Activated CD8-positive, alpha-beta memory T cell treated with anti-CD3 and anti-CD28 coated beads, Interleukin-2, amount 50 U/mL, for 1 hour (primary cell): ENCODE measurements around the gene CBARP.
A peak's percentile ranks its signal among the peaks of the same experiment; 100 is the strongest.

Experiments used
- DNase-seq: peaks from one replicate; pipeline ENCODE4 v3.0.0-alpha.2; 2020; ENCODE audit errors: extremely low read depth

CBARP gene

DNA sequence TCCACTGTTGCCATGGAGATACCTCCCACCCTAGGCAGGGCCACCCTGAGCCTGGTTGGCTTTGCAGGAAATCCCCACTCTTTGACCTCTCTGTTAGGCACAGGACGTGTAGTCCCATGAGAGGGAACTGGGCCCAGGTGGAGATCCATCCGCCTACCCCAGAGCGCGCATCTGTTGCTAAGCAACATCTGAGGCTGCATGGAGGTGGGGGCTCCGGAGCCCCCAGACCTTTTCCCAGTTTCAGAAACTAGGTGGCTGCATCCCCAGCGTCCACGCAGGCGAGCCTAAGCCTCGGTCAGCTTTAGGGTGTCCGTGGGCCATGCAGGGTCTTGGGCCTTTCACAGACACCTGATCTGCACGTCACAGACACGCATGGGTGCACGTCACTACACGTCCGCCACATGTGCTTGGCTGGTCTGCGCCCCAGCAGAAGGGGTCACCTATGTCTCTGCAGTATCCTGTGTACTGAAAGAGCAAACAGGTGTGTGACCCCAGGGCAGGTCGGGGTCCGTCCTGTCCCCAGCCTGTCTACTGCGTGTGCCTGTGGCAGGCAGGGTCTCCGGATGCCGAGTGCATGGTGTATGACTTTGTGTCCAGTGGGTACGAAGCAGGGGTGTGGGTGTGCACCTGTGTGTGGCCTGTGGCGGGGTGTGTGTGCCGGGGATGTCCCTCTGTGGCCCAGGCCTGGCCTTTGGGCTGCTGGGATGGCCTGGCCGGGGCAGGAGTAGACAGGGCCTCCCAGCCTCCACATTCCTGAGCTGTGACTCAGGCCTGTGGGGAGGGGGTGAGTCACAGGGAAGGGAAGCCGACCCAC is 27.2 kb upstream of the CBARP start:
- DNase-seq, result no peak

DNA sequence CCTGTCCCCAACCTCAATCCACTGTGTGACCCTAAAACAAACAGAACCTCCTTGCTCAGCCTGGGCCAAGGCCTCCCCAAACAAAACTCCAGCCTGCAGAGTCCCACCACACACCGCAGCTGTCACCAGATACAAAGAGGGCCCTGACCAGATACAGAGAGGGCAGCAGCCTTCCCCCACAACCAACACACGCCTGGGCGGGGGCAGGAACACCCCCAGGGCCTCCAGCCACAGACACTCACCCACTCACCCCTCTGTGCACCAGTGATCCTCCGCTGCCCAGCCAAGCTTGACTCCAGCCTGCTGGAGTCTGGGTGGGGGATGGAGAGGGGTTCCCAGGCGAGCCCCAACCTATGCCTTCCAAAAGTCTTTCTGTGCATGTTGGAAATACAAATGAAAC is 25.4 kb upstream of the CBARP start:
- no peak for DNase-seq

DNA sequence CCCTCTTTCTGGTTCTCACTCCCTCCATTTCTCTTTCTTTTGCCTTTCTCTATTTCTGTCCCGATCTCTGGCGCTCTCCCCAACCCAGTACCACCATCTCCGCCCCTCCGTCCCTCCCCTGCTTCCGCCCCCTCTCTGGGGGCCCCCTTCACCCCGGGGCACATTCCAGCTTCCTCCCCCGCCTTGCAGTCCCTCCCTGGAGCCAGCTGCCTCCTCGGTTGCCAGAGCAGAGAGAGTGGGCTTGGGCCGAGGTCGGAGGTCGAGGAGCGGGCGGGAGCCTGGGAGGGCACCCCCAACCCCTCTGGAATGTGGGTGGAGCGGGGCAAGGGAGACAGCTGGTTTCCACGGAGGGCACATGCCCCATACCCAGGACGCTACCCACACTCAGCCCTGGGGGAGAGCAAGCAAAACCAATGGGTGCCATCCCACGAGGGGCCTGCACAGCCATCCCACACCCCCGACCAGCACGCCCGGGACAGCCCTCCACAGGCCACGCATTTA is 24.9 kb upstream of the CBARP start:
- DNase-seq, result no peak

DNA sequence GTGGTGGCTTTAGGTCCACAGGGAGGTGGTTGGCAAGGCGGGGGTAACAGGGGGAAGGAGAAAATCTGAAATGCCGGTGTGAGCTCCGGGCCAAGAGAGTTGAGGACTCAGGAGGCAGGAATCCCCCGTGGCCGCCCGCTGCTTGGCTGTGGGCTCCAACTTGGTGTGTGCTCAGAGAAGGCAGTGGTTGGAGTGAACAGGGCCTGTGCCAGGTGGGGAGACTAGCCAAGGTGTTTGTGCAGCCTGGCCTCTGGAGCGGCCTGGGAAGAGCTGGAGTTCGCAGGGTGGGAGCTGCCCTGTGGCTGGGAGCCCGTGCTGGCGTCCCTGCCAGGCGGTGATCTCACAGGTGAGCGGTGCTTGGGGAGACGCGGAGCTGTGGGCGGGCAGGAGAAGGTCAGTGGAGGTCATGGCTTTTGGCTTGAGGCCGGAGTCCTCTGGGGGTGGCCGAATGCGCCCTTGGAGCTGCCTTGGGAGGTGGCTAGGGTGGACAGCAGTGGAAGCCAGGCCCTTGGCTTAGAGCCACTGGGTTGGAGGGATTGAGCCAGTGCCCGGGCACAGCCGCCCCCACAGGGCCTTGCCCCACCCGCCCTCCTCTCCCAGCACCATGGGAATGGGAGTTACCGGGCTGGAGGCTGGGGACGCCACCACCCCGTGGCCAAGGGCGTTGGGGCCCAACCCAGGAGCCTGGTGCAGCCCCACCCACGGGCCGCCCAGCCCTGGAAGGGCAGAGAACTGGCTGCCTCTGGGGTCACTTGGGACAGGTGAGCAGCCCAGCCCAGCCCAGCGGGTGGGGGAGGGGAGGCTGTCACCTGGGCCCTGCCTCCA is 24.2 kb upstream of the CBARP start:
- DNase-seq, result no peak

DNA sequence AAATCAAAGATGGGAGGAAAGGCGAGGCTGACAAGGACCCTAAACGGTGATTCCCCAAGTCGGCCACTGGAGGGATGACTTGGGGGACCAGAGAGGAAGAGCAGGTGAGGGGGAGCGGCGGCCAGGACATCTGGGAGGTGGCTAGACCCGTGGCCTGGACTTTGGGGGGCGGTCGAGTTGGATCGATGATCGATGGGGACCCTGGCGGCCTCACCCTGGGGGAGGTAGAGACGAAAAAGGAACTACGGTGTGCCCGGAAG is 23.7 kb upstream of the CBARP start:
- DNase-seq, result no peak

DNA sequence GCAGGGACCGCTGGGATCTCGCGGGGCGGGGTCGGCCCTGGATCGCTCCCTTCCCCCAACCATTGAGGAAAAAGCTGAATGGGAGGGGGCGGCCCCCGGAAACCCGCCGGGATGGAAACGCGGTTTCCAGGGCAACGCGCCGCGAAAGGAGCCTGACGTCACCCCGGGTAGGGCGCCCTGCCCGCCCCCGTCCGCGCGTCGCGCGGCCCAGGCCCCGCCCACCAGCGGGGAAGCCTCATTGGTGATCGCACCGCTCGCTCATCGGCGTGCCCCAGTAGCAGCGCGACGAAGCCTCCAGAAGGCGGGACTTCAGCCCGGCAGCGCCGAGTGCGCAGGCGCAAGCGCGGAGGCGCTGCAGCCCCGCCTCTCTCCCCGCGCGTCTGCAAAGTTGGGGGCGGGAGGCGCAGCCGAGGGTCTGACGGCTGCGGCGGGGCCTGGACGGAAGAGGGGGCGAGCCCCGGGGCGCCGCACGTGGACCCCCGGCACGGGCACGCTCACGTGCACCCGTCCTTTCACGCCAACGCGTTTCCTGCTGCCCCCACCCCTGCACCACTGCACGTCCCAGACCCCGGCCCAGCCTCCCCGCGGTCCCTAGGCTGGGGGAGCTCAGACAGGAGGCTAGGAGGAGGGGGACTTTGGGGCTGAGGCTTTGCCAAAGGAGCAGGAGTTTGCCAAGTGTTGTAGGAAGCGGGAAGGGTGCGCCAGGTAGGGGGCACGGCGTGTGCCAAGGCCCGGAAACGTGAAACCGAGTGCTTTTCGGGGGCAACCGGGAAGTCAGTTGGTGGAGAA is 23.1 kb upstream of the CBARP start:
- peak; percentile 94 for DNase-seq

DNA sequence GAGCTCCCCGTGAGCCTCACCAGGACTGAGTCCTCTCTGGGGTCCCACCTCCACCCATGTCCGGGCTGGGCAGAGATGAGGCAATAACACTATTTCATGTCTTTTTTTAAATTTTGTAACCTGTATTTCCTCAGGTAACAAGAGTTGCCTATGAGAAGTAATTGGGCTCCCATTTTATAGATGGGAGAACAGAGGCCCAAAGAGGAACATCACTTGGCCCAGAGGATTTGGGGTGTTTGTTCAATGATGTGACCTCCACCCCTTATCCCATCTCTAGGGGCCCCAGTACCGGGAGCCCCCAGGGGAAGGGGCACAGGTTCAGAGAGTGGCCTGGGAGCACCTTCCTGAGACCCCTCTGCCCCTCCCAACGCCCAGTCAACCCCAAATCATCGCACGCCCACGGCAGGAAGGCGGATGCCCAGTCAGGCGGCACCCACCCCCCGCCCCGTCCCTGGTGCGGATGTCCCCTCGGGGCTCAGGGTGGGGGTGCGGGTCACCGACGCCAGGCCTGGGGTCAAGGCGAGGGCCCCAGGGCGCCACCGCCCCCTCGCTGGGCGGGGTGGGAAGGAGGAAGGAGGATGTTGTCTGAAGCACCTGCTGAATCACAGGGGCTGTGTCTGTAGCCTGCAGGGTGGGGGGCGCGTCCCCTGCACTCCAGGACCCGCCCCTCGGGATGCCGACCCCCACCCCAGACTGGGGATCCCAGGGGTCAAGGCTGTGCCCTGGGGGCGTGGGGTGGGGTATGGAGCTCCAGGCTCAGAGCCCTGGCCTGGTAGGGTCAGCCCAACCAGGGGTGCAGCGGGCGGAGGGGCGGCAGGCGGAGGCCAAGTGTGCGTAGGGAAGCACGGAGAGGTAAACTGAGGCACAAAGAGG is 22.3 kb upstream of the CBARP start:
- DNase-seq, result no peak

DNA sequence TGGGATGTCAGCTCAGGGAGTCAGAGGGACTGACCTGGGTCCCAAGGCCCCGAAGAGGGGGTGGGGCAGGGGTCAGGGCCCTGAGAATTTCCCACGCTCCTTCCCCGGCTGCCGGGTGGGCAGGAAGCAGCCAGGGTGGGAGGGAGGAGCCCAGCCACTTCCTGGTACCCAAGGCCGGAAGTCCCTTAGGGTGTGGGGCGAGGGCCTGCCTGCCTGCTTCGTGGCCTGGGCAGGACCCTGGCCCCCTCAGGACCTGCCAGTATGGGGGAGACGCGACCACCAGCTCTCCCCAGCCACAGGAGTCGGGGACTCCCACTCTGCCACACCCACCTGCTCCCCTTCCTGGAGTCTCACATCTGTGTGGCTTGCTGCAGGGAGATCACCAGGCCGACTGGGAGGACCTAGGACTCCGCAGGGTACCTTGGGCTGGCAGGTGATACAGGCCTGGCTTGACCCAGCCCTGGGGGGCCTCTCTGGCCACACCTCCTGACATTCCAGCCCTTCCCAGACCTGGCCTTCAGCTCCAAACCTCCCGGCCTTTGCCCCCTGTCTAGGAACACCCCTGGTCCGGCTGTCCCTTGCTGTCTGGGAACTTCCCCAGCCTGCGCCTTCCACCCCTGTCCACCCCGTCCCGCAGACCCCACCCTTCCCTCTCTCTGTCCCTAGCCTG is 21.5 kb upstream of the CBARP start:
- no peak for DNase-seq

DNA sequence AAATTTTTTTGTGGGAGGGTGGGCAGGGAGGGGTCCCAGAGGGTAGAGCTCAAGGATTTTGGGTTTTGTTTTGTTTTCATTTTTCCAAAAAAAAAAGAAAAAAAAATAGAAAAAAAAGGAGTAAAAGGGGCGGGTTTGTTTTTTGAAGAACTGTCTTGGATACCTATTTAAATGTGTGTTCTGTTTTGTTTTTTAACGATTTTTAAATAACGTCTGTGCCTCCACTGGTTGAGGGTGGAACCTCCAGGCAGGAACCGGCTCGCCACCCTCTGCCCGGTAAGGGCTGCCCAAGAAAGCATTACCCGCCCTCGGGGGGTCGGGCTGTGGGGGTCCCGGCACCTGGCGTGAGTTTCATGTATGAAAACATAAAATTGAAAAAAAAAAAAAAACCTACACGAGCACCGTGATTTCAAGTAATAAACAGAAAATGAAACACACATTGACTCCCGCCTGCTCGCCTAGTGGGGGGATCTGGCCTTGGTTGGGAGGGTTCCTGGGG is 21.0 kb upstream of the CBARP start:
- DNase-seq, result no peak

DNA sequence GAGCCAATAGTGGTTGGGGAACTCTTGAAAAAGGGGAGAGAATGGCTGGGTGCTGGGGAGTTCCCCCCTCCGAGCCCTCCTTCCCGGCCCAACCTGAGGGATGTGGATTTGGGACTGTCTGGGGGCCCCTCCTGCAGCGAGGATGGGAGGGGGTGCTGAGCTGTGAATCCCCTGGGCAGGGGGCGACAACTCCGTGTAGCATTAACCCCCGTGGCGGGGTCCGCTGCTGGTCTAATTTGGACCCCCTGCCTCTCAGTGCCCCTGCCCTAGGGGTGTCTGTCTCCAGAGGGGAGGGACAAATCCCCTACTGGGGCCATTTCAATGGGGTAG is 20.3 kb upstream of the CBARP start:
- DNase-seq, result no peak

DNA sequence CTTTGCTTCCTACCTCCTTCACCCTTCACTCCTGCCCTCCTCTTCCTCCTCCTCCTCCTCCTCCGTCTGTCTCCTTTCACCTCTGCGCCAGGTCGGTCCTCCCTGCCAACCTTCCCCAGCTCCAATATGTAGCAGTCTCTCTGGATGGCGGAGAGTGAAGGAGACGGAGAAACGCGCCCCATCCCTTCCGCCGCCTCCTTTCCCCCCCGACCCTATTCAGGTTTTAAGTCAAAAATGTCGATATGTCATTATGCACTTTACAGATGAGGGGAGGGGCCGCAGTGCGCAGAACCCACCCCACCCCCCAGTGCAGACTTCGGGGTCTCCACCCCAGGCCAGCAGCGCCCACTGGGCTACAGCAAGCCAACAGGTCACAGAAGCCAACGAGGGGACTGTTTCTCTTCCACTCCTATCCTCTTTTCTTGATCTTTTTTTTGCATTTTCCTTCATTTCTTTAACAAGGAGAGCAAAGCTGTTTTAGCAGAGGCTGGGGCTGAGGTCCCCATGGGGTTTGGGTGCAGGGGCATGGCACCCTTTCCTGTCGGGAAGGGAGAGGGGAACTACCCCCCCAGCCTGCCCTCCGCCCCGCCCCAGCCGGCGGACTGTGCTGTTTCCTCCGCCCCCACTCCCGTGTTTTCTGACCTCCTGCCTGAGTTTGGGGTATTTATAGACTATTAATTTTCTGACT is 19.8 kb upstream of the CBARP start:
- DNase-seq, result no peak

DNA sequence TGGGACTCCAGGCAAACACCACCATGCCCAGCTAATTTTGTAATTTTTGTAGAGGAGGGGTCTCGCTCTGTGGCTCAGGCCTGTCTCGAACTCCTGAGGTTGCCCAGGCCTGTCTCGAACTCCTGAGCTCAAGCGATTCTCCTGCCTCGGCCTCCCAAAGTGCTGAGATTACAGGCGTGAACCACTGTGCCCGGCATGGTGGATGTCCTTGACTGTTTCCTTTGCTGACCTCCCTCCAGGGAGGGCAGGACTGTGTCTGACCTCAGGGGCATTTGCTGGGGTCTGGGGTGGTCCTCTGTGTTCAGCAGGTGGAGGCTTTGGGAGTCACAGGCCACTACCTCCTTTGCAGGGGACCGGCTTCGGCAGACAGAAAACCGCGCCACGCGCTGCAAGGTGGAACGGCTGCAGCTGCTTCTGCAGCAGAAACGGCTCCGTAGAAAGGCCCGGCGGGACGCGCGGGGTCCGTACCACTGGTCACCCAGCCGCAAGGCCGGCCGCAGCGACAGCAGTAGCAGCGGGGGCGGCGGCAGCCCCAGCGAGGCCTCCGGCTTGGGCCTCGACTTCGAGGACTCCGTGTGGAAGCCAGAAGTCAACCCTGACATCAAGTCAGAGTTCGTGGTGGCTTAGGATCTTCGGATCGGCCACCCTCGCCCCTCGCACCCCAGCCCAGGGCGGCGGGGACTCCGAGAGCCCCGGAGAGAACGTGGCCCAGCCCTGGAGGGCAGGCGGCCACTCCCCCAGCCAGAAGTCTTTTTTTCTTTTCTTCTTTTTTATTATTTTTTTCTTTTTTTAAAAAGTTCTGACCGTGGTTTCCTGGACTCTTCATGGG is 19.1 kb upstream of the CBARP start:
- no peak for DNase-seq

DNA sequence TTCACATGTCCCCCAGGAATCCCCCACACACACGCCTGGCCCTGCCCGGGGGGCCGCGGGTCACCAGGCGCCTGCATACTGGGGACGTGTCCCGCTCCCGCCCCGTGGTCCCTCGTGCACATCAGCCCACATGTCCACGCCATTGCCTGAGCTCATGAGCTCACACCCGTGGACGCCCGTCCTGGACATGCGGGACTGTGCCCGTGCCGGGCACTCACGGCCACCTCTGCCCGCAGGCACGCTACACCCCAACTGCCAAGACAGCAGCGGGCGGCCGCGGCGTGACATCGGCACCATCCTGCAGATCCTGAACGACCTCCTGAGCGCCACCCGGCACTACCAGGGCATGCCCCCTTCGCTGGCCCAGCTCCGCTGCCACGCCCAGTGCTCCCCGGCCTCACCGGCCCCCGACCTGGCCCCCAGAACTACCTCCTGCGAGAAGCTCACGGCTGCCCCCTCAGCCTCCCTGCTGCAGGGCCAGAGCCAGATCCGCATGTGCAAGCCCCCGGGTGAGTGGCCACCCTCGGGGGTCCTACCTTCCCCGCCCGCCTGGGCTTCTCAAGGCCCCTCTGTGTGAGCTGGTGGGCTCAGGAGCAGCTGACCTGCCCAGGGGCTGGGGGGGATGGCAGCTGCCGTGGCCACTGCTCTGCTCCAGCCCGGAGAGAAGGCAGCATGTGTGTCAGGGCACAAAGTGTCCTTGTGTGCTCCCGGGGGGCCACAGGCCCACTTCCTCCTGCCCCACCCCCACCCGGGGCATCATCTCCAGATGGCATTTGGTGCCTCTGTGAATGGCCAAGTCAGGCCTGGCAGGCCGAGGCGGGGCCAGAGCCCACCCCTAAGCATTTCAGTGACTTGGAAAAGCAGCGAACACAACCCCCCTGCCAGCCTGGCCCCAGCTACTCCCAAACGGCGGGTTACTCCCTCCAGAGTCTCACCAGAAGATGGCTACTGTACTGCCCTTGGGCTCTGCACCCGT is 17.7 kb upstream of the CBARP start:
- DNase-seq, result no peak

DNA sequence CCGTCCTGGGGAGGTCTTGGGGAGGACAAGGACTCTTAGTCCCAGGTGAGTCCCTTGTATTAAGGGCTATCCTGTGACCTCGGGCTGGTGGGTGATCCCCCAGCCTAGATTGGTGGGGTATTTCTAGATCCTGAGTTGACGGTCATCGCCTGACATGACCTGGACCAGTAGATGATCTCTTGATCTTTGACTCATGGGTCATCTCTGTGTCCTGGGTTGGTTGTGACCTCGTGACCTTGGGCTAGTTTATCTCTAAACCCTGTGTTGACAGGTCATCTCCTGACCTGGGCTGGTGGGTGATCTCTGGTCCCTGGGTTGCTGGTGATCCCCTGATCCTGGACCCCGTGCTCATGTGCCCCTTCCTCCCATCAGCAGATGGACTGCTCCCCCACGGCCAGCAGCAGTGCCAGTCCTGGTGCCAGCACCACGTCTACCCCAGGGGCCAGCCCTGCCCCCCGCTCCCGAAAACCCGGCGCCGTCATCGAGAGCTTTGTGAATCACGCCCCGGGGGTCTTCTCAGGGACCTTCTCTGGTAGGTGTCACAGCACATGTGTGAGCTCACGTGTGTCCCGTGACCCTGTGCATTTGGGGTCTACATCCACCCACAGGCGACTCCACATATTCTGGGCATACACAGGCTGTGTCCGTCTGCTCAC is 16.9 kb upstream of the CBARP start:
- no peak for DNase-seq

DNA sequence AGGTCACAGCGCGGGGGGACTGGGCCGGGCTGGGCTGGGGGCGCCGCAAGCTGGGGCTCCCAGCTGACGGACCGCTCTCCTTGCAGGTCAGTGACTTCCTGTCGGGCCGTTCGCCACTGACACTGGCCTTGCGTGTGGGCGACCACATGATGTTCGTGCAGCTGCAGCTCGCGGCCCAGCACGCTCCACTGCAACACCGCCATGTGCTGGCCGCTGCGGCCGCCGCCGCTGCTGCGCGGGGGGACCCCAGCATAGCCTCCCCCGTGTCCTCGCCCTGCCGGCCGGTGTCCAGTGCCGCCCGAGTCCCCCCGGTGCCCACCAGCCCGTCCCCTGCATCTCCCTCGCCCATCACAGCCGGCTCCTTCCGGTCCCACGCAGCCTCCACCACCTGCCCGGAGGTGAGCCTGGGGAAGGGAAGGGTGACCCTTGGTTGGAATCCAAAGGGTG is 16.3 kb upstream of the CBARP start:
- no peak for DNase-seq

DNA sequence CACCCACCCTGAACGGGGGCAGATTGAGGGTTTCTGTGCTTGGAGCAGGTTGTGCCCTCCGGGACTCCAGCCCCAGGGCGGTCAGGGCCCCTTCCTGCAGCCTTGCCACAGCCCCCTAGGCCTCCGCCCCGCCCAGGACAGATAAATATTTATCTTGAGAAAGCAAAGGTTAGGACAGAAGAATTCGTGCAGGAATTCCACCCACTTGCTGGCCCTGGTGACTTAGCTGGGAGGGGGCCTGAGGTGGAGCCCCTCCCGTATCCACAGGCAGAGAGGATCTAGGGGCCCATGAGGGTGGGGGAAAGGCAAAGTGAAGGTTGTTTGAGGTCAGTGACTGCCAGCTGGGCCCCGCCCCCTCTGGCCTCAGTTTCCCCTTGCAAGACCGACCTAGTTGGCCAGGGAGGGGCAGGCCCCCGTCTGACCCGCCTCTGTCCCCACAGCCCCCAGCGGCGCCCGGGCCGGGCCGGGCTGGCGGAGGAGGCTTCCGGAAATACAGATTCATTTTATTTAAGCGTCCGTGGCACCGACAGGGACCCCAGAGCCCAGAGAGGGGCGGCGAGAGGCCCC is 15.8 kb upstream of the CBARP start:
- DNase-seq, result no peak

DNA sequence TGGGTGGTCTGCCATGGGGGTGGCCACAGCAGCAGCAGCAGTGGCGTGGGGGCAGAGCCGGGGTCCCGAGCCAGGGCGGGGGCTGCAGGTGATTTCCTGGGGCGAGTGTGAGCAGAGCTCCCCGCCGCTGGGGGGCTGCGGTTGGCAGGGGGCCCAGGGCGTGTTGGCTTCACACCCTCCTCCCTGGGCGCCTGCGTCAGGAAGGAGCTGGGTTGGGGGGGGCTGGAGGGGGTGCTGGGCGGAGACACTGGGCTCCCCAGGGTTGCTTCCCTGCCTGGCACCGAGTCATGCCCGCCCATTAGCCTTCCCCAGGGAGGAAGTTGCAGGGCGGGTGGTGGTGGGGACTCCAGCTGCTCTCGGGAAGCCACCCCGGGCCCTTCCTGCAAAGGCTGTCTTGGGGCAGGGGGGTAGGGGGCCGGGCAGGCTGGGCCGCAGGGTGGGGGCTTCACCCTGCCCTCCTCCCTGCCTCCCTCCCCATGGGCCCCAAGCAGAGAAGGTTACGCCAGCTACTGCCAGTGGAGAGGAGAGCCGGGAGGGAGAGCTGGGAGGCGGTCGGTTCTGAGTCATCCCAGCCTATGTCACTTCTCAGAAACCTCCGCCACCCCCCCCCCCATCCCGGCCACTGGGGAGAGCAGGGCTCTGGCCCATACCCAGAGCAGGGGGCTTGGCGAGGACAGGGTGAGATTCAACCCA is 15.2 kb upstream of the CBARP start:
- DNase-seq, result no peak
